HG03025 (cell line): ENCODE measurements around the gene PHEX.

ENCODE experiments used
- ATAC-seq: cut with Tn5 transposase; IDR thresholded peaks from one replicate; pipeline ENCODE4 v1.9.1; 2021; ENCODE audit warnings: mild to moderate bottlenecking, moderate library complexity; ENCODE audit not compliant: unreplicated experiment, low FRiP score

Gene PHEX

GRCh38 chrX:22032084-22032483 is at the start of gene PHEX:
Gene PHEX (plus strand): TSS chrX:22032325. CDS start chrX:22033006, 681 bp downstream.
- ATAC-seq: no peak

GRCh38 chrX:21985332-21985777 is 46.8 kb upstream of the PHEX start:
- peak; percentile 97 for ATAC-seq

GRCh38 chrX:21986596-21986995 is 45.5 kb upstream of the PHEX start:
- ATAC-seq: no peak

- ATAC-seq: no peak
These were observed 42.7 kb upstream of the PHEX start for GRCh38 chrX:21989384-21989783.

- no peak for ATAC-seq
These were observed 41.3 kb upstream of the PHEX start for GRCh38 chrX:21990832-21991231.

GRCh38 chrX:21991504-21991903 is 40.6 kb upstream of the PHEX start:
- no peak for ATAC-seq

- peak; percentile 98 for ATAC-seq
These were observed 38.9 kb upstream of the PHEX start for GRCh38 chrX:21993265-21993664.

- ATAC-seq: no peak
These were observed 35.2 kb upstream of the PHEX start for GRCh38 chrX:21996872-21997455.

- ATAC-seq: no peak
These were observed 34.1 kb upstream of the PHEX start for GRCh38 chrX:21998037-21998436.

GRCh38 chrX:22004866-22005265 is 27.3 kb upstream of the PHEX start:
- no peak for ATAC-seq

GRCh38 chrX:22012051-22012450 is 20.1 kb upstream of the PHEX start:
- ATAC-seq: no peak

GRCh38 chrX:22012931-22013330 is 19.2 kb upstream of the PHEX start:
- ATAC-seq: no peak

- ATAC-seq: no peak
These were observed 16.9 kb upstream of the PHEX start for GRCh38 chrX:22015139-22015750.

- ATAC-seq: no peak
These were observed 10.3 kb upstream of the PHEX start for GRCh38 chrX:22021751-22022324.

- no peak for ATAC-seq
These were observed 7.5 kb upstream of the PHEX start for GRCh38 chrX:22024577-22024976.

- no peak for ATAC-seq
These were observed 6.4 kb upstream of the PHEX start for GRCh38 chrX:22025751-22026150.

GRCh38 chrX:22026731-22027130 is 5.4 kb upstream of the PHEX start:
- ATAC-seq: no peak

- ATAC-seq: no peak
These were observed 381 bp downstream of the PHEX start for GRCh38 chrX:22032506-22032905.

GRCh38 chrX:22033818-22034217 is 1.7 kb downstream of the PHEX start:
- ATAC-seq: no peak

- no peak for ATAC-seq
These were observed 3.1 kb downstream of the PHEX start for GRCh38 chrX:22035236-22035635.

GRCh38 chrX:22037225-22037624 is 5.1 kb downstream of the PHEX start:
- ATAC-seq: no peak

GRCh38 chrX:22037911-22038537 is 5.9 kb downstream of the PHEX start:
- ATAC-seq: no peak
